ENCODE data around the gene FBXW5. TPM values are rescaled to one million over a fixed set of nuclear protein-coding genes. Genes with fewer than 3 reads are reported as not detected.

Gene FBXW5
- total and polyA plus RNA-seq, 4 donors, result 52.0 to 107 (median 97.2) TPM

DNA sequence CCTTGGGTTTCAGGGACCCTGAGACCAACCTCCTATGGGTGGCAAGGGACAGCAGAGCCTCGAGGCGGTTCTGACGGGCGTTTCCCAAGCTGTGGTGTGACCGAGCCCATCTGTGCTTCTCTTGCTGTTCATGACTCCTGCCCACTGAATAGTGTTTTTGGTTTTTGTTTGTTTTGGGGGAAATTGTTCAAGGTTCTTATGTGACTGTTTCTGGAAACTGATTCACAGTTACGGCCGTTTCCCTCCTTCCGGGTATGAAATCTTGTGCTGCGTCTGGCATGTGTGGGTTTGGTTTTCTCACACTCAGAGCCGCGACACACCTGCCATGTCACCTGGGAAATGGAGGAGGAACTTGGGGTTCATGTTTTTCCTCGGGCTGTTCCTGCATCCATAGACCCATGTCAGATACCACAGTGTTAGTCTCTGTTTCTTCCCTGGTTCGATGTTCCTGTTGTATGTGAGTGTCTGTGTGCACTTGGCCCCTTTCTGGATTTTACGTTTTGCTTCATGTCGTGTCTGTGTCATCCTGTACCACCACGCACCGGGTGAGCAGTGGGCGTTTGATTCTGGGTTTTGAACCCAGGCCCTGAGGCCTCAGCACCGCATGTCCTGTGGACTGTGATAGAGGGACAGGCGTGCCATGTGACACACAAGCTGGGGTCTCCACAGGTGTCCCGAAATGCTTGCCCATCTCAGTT, 28.8 kb downstream of the FBXW5 start:
- Histone ChIP-seq H3K4me3 (ENCODE audit: low read depth, low read length) (no peak overlapping the region), H3K4me1 (ENCODE audit: control insufficient read depth, insufficient read depth, low read length) (no peaks in the 10 kb centered on the region), H3K27ac (ENCODE audit: low read depth, low read length) (no peak overlapping the region), H3K27me3 (ENCODE audit: control insufficient read depth, insufficient read depth, low read length) (no peaks in the 10 kb centered on the region), H3K36me3 (ENCODE audit: control insufficient read depth, insufficient read depth, low read length) (peaks cover 75% of the 10 kb centered on the region), H3K9me3 (ENCODE audit: control insufficient read depth, insufficient read depth, low read length) (no peaks in the 10 kb centered on the region)
- 90% methylated on average over 21 of the region's 21 CpGs for WGBS (ENCODE audit: insufficient coverage)
- DNase-seq (ENCODE audit: low read depth in 4 of 6, low spot score in 6 of 6), result no peak

DNA sequence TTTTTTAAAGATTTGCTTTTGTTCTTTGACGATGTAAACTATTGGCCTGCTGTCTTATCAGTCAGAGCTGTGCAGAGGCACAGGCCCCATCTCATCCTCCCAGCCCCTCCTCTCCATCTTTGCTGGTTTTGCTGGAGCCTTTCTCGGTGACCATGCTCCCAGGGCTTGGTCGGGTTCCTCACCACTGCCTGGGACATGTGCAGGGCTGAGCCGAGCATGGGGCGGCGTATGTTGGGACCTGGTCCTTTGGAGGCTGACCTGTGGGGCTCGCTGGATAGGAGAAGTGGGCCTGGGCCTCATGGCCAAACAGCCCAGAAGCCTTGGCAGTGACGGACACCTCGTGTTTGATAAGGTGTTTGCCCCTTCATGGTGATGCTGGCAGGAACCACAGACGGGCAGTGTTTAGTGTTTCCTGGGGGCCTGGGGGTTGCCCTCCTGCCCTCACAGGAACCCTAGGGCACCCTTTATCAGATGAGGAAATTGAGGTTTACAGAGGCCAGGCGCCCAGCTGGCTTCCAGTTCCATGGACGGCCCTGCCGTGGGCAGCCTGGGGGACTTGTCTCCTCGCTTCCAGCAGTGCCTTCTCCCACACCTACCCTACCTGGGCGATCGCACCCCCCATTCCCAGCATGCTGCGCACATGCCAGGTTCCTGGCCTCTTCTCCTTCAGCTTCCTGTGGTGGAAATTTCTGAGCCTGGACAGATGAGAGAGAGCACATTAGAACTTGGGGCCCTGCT, 30.7 kb downstream of the FBXW5 start:
- no peaks in the 10 kb centered on the region for H3K9me3 ChIP-seq (ENCODE audit: control insufficient read depth, insufficient read depth, low read length)
- WGBS (ENCODE audit: insufficient coverage), result 96% methylated on average over 11 of the region's 17 CpGs
- no peak overlapping the region for H3K4me3 ChIP-seq (ENCODE audit: low read depth, low read length)
- DNase-seq (ENCODE audit: low read depth in 4 of 6, low spot score in 6 of 6), result no peak
- H3K27ac ChIP-seq (ENCODE audit: low read depth, low read length), result no peak overlapping the region
- H3K4me1 ChIP-seq (ENCODE audit: control insufficient read depth, insufficient read depth, low read length), result no peaks in the 10 kb centered on the region
- H3K36me3 ChIP-seq (ENCODE audit: control insufficient read depth, insufficient read depth, low read length), result peaks cover 80% of the 10 kb centered on the region
- no peaks in the 10 kb centered on the region for H3K27me3 ChIP-seq (ENCODE audit: control insufficient read depth, insufficient read depth, low read length)

DNA sequence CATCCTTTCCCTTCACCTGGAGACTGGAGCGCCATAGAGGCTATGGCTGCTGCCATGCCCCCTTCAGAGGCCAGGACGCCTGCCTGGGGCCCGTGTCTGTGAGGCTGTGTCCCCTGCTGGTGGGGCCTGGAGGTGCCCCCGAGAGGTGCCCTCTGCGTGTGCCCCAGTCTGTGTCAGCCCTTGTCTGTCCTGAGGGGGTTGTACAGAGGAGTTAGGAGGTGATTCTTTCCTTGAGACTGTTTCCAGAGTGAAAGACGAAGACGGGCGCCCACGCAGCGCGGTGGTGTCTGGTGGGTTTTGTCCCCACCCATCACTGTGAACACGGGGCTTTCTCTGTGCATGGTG, 33.7 kb downstream of the FBXW5 start:
- Histone ChIP-seq H3K4me1 (ENCODE audit: control insufficient read depth, insufficient read depth, low read length) (no peaks in the 10 kb centered on the region), H3K36me3 (ENCODE audit: control insufficient read depth, insufficient read depth, low read length) (peaks cover 88% of the 10 kb centered on the region), H3K27me3 (ENCODE audit: control insufficient read depth, insufficient read depth, low read length) (no peaks in the 10 kb centered on the region), H3K9me3 (ENCODE audit: control insufficient read depth, insufficient read depth, low read length) (no peaks in the 10 kb centered on the region), H3K27ac (ENCODE audit: low read depth, low read length) (no peak overlapping the region), H3K4me3 (ENCODE audit: low read depth, low read length) (no peak overlapping the region)
- 92% methylated on average over 12 of the region's 12 CpGs for WGBS (ENCODE audit: insufficient coverage)
- DNase-seq (ENCODE audit: low read depth in 4 of 6, low spot score in 6 of 6), result no peak

DNA sequence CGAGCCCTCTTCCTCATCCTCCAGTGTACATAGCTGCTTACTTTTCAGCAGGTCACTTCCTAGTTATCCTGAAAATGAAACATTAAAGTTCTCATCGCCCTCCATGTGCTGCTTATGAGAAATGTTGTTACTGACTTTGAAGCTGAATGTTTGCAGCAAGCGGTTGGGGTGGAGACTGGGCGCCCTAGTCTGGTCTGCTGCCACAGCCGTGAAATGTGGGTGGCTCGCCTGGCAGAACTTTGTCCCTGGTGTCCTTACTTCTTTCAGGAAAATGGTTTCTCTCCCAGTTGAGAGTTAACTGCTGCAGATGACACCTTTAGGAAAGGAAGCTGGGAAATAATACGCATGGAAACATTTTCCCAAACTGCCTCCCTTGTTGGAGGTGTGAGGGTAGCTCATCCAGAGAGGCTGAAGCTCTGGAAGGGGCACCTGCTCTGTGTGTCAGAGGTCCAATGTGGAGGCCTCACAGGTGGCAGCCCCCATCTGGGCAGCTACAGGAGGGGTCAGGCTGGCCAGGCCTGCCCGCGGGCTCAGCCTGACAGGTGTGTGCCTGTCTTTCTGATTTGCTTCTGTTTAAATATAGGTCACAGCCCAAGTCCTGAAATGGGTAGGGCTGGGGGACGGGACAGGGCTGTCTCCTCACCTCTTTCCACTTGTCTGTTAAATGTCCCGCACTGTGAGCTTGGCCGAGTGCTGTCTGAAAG, 34.2 kb downstream of the FBXW5 start:
- DNase-seq (ENCODE audit: low read depth in 4 of 6, low spot score in 6 of 6), result no peak
- Histone ChIP-seq H3K4me1 (ENCODE audit: control insufficient read depth, insufficient read depth, low read length) (no peaks in the 10 kb centered on the region), H3K27me3 (ENCODE audit: control insufficient read depth, insufficient read depth, low read length) (no peaks in the 10 kb centered on the region), H3K36me3 (ENCODE audit: control insufficient read depth, insufficient read depth, low read length) (peaks cover 84% of the 10 kb centered on the region), H3K4me3 (ENCODE audit: low read depth, low read length) (no peak overlapping the region), H3K9me3 (ENCODE audit: control insufficient read depth, insufficient read depth, low read length) (no peaks in the 10 kb centered on the region), H3K27ac (ENCODE audit: low read depth, low read length) (no peak overlapping the region)
- 93% methylated on average over 9 of the region's 12 CpGs for WGBS (ENCODE audit: insufficient coverage)

DNA sequence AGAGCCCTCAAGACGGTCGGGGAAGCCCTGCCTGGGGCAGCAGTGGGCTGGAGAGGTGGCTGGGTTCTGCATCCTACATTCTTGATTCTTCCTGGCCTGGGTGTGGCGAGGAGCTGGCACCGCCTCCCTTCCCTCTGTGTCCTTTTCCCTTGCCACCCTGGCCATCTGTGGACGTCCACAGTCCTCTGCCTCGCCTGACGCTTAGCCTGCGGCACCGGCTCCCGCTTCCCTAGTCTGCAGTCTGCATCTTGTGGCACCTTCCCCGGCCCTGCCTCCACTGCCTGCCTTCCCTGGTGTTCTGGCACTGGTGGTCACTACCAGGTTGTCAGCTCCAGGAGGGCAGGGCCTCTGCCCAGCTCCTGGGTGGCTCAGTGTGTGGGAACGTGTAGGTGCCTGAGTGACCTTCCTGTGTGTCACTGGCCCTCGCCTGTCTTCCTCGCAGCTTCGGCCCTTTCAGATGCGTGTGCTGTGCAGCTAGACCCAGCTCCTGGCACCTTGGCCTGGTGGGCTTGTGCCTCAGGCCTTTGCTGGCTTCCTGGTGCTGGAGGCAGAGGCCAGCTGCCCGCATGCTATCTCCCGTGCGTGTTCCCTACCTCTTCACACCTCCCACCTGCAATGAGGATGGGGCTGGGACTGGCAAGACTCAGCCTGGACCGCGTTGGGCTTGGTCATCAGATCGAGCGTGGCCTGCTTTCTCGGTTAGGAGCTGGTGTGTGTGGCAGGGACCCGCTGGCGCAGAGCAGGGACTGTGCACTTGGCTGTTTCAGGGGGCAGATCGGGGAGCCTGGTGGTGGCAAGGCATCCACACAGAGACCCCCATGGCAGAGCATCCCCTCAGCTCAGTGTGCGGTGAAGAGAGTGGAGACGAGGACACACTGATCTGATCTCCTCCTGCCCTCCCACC, 37.3 kb downstream of the FBXW5 start:
- Histone ChIP-seq H3K9me3 (ENCODE audit: control insufficient read depth, insufficient read depth, low read length) (no peaks in the 10 kb centered on the region), H3K27me3 (ENCODE audit: control insufficient read depth, insufficient read depth, low read length) (no peaks in the 10 kb centered on the region), H3K36me3 (ENCODE audit: control insufficient read depth, insufficient read depth, low read length) (peaks cover 91% of the 10 kb centered on the region), H3K27ac (ENCODE audit: low read depth, low read length) (no peak overlapping the region), H3K4me3 (ENCODE audit: low read depth, low read length) (no peak overlapping the region), H3K4me1 (ENCODE audit: control insufficient read depth, insufficient read depth, low read length) (peaks cover under 1% of the 10 kb centered on the region)
- WGBS (ENCODE audit: insufficient coverage), result 98% methylated on average over 29 of the region's 29 CpGs
- DNase-seq (ENCODE audit: low read depth in 4 of 6, low spot score in 6 of 6), result no peak

DNA sequence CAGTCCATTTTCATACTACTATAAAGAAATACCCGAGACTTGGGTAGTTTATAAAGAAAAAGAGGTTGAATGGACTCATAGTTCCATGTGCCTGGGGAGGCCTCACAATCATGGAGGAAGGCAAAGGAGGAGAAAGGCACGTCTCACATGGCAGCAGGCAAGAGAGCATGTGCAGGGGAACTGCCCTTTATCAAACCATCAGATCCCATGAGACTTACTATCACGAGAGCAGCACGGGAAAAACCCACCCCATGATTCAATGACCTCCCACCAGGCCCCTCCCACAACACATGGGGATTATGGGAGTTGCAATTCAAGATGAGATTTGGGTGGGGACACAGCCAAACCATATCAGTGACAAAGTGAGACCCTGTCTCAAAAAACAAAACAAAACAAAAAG, 38.3 kb downstream of the FBXW5 start:
- Histone ChIP-seq H3K36me3 (ENCODE audit: control insufficient read depth, insufficient read depth, low read length) (peaks cover 92% of the 10 kb centered on the region), H3K27ac (ENCODE audit: low read depth, low read length) (no peak overlapping the region)

DNA sequence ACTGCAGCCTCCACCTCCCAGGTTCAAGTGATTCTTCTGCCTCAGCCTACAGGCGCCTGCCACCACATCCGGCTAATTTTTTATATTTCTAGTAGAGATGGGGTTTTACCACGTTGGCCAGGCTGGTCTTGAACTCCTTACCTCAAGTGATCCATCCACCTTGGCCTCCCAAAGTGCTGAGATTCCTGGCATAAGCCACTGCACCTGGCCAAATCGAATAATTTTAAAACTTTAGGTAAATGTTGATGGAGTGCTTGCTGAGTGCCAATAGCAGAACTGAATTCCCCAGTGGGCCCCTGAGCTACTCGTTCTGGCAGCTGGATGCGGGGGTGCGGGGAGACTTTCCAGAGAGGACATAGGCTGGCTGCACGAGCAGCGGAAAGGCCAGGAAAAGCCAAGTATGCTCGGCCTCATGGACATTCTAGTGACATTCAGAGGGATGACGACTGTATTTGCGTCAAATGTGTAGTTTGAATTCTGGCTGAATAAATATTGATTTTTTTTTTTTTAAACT, 41.4 kb downstream of the FBXW5 start:
- Histone ChIP-seq H3K9me3 (ENCODE audit: control insufficient read depth, insufficient read depth, low read length) (no peaks in the 10 kb centered on the region), H3K4me3 (ENCODE audit: low read depth, low read length) (no peak overlapping the region), H3K27ac (ENCODE audit: low read depth, low read length) (no peak overlapping the region), H3K27me3 (ENCODE audit: control insufficient read depth, insufficient read depth, low read length) (no peaks in the 10 kb centered on the region), H3K36me3 (ENCODE audit: control insufficient read depth, insufficient read depth, low read length) (peaks cover 92% of the 10 kb centered on the region), H3K4me1 (ENCODE audit: control insufficient read depth, insufficient read depth, low read length) (peaks cover 6% of the 10 kb centered on the region)
- peak in 1 of 6 donors; percentile 7 for DNase-seq (ENCODE audit: low read depth in 4 of 6, low spot score in 6 of 6)
- 81% methylated on average over 9 of the region's 12 CpGs for WGBS (ENCODE audit: insufficient coverage)

More for the DNA sequence above, 38.3 kb downstream of the FBXW5 start:
- no peak for DNase-seq (ENCODE audit: low read depth in 4 of 6, low spot score in 6 of 6)
- Histone ChIP-seq H3K9me3 (ENCODE audit: control insufficient read depth, insufficient read depth, low read length) (no peaks in the 10 kb centered on the region), H3K4me3 (ENCODE audit: low read depth, low read length) (no peak overlapping the region), H3K27me3 (ENCODE audit: control insufficient read depth, insufficient read depth, low read length) (no peaks in the 10 kb centered on the region), H3K4me1 (ENCODE audit: control insufficient read depth, insufficient read depth, low read length) (peaks cover 6% of the 10 kb centered on the region)
- WGBS (ENCODE audit: insufficient coverage), result no CpG with 5 or more reads among the region's 4 CpGs

DNA sequence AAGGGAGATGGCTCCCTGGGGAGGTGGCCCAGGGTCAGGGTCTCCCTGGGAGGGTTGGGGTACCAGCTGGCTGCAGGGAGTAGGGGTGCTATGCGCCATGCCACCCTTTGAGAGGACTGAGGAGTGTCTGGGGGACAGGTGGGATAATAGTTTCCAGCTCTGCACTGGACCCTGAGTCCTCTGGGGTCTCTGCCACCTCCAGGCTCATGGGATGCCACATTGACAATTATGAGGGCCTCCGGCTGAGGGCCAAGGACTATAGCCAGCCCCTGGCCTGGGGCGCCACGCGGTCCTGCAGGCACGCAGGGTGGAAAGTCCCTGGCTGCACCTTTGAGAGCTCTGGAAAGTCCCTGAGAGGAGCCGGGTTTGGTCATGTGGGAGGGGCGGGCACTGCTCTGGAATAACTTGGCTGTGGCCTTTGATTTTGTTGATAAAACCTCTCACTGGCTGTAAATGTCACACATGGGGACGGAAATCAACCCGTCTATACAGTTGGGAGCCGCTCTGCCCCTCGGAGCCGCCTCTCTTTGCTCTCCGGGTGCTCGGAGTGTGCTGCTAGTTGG, 42.2 kb downstream of the FBXW5 start:
- Histone ChIP-seq H3K27me3 (ENCODE audit: control insufficient read depth, insufficient read depth, low read length) (no peaks in the 10 kb centered on the region), H3K27ac (ENCODE audit: low read depth, low read length) (no peak overlapping the region), H3K4me1 (ENCODE audit: control insufficient read depth, insufficient read depth, low read length) (peaks cover 6% of the 10 kb centered on the region), H3K4me3 (ENCODE audit: low read depth, low read length) (no peak overlapping the region), H3K9me3 (ENCODE audit: control insufficient read depth, insufficient read depth, low read length) (no peaks in the 10 kb centered on the region), H3K36me3 (ENCODE audit: control insufficient read depth, insufficient read depth, low read length) (peaks cover 88% of the 10 kb centered on the region)
- no peak for DNase-seq (ENCODE audit: low read depth in 4 of 6, low spot score in 6 of 6)
- WGBS (ENCODE audit: insufficient coverage), result 86% methylated on average over 15 of the region's 15 CpGs

All from spinal cord (tissue), 10 donors.